Stimulated activated CD4-positive, alpha-beta T cell treated with anti-CD3 and anti-CD28 coated beads, Interleukin-4, amount 100 ng/mL, for 4 hours (primary cell): ENCODE measurements around the gene TMEM248.
A peak's percentile ranks its signal among the peaks of the same experiment; 100 is the strongest.
"Not testable (repeated sequence)": the region's sequence is repeated elsewhere in the genome, so short reads cannot be mapped to it uniquely, and the experiment has no call there.

Source experiments
- DNase-seq, 2 experiments: peaks; one replicate each; pipeline ENCODE4 v3.0.0-alpha.2; 2020

Gene TMEM248

DNA sequence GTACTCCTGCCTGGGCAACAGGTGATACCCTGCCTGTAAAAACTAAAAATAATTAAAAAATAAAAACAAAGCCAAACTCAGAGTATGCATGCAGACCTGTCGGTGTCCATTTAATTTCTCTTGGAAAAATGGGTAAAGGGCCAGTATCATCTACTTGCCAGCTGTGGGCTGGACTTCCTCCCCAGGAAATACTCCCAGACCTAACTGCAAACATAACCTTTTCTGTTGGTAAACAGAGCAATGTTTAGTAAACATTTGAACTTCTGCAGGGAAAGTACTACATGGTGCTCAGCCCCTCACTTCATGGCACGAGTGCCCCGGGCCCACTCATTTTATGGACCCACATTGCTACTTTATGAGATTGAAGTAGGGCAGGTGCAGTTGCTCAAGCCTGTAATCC, 10.2 kb upstream of the TMEM248 start:
- no peak for DNase-seq

DNA sequence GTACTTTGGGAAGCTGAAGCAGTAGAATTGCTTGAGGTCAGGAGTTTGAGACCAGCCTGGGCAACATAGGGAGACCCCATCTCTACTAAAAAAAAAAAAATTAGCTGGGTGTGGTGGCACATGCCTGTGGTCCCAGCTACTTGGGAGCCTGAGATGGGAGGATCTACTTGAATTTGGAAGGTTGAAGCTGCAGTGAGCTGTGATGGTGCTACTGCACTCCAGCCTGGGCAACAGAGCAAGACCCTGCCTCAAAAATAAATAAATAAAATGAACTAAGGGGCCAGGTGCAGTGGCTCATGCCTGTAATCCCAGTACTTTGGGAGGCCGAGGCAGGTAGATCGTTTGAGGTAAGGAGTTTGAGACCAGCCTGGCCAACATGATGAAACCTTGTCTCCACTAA, 9.8 kb upstream of the TMEM248 start:
- DNase-seq, result not testable (repeated sequence)

DNA sequence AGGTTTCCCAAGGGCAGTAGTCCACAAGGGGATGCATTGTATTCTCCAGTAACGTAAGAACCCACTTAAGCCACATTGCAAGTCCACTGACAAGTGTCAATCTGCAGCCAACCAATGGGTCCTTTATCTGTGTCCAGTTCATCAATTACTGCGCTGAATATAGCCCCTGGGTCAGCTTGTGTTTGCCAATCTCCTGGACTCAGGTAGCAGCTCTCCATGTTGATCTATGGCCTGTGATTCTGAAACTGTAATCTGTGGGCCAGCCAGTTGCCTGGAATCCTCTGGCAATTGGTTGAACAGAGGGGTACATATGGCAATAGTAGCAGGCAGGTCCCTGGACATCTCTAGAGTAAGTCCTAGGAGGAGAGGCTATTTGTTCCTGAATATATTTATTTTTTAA, 8.8 kb upstream of the TMEM248 start:
- DNase-seq, result no peak

DNA sequence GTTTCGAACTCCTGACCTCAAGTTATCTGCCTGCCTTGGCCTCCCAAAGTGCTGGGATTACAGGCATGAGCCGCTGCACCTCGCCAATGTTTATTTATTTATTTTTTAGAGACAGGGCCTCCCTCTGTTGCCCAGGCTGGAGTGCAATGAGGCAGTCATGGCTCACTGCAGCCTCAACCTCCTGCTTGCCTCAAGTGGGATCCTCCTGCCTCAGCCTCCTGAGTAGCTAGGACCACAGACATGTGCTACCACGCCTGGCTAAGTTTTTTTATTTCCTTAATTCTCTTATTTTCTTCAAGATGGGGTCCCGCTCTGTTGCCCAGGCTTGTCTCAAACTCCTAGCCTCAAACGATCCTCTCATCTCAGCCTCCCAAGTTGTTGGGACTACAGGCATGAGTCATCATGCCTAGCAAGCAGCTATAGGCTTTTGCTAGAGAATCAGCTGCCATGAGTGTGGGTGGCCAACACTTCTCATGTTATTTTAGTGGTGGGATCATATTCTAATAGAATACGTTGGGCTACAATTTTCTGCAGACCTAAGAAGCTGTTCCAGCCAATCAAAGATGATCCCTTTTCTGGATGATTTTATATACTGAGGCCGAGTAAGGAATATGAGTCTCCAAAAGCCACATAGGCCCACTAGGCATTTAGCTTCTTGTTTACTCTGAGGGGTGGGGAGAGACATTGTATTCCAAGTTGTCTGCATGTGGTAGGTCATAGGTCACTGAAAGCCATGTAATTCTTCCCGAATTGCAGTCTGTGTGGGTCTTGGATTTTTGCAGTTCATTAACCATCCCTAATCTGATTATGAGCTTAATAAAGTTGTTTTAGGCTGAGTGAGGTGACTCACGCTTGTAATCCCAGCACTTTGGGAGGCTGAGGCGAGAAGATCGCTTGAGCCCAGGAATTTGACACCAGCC, 7.6 kb upstream of the TMEM248 start:
- DNase-seq, result no peak

DNA sequence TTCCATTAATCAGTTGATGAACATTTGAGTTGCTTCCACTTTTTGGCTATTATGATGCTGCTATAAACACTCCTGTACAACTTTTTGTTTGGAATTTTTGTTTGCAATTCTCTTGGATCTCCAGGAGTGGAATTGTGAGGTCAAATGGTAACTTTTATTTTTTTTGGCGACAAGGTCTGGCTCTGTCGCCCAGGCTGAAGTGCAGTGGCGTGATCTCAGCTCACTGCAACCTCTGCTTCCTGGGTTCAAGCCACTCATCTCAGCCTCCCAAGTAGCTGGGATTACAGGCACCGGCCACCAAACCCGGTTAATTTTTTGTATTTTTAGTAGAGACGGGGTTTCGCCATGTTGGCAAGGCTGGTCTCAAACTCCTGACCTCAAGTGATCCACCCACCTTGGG, 3.1 kb upstream of the TMEM248 start:
- not testable (repeated sequence) for DNase-seq

DNA sequence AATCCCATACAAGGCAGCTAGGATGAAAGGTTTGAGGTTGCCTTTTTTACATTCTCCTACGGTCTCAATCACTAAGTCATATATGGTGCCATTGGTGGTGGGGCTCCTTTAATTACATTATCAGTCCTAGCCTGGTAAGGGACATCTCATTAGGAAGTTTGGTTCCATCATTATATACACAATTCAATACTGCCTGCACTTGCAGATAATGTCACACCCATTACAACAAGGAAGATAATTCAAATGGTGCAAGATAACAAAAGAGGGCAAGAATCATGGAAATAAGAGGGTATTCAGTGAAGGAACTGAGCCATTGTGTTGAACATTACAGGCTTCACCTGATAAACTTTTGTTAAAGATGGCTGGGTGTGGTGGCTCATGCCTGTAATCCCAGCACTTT, 1.7 kb upstream of the TMEM248 start:
- DNase-seq, result no peak

DNA sequence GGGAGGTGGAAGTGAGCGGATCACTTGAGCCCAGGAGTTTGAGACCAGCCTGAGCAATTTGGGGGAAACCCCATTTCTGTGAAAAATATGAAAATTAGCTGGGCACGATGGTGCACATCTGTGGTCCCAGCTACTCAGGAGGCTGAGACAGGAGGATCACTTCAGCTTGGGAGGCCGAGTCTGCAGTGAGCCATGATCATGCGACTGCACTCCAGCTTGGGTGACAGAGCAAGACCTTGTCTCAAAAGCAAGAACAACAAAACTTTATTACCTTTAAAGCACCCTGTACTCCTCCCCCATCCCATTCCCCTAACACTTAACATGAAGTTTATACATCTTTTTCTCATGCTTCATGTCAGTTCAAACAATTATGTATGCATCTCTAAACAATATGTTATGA, 1.3 kb upstream of the TMEM248 start:
- no peak for DNase-seq

DNA sequence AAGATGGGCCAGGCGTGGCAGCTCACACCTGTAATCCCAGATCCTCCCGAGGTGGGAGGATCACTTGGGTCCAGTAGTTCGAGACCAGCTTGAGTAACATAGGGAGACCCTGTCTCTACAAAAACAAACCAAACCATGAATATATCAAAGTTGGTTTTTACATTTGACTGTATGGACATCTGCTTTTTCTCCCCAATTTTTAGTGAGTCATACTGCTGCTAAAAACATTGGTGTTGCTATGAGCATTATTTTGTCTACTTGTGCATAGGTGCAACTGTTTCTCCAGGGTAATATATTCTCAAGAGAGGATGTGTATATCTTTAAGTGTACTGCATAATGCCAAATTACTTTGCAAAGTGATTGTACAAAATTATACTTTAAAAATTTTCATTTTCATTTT, 769 bp upstream of the TMEM248 start:
- DNase-seq, result no peak

DNA sequence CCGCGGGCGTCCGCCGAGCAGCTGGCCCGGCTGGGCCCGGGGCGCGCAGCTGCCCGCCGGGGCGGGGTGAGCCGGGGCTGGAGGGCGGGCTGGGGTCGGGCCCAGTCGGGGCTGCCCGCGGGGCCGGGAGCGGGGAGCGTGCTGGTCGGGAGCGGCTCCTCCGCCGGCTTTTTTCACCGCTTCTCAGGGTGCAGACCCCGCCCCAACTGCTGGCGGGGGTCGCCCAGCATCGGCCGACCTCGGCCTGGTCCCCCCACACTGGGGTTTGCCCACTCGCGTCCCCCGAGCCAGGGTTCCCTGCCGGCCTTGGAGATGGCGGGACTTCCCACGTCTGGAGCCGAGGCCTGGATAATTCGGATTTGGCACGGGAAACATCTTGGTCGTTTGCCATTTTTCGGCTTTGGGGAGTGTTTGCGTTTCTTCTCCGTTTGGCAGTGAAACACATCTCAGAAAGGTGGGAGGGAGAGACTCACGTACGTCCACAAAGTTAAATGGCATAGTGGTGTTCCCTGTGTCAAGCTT, 432 bp downstream of the TMEM248 start:
- no peak for DNase-seq

DNA sequence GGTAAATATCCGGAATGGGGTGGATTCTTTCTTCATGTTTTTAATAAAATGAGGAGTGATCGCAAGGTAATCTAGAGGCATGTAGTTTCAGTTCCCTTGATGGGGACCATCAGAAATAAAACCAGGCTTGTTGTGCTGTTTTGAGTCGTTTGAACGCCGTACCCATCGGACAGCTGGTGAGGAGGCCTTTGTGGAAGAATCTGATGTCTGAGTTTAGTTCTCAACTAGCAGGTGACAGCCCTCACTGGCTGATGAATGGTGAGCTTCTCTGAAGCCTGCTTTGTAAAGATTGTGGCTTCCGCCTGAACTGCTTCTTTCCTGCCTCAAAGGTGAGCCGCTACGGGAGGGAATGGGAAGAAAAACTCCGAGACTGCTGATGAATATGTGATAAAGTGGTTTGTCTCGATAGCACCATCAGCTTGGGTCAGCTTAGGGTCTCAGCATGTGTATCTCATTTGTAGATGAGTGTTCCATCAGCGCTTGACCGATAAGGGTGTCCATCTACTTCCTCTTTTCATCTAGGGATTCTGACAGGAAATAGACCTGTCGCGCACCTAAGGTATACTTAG, 977 bp downstream of the TMEM248 start:
- DNase-seq, result peak; percentile 5 to 8

DNA sequence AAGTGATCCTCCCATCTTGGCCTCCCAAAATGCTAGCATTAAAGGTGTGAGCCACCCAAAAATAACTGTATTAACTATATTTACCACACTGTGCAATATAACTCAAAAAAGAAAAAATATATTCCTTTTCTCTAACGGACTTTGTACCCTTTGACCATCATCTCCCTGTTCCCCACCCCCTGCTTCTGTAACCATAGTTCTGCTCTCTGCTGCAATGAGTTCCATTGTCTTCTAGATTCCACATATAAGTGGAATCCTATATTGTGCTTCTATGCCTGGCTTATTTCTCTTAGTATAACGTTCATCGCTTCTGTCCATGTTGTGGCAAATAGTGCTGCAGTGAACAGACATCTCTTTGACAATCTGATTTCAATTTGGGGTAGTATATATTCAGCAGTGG, 4.2 kb downstream of the TMEM248 start:
- DNase-seq, result no peak

DNA sequence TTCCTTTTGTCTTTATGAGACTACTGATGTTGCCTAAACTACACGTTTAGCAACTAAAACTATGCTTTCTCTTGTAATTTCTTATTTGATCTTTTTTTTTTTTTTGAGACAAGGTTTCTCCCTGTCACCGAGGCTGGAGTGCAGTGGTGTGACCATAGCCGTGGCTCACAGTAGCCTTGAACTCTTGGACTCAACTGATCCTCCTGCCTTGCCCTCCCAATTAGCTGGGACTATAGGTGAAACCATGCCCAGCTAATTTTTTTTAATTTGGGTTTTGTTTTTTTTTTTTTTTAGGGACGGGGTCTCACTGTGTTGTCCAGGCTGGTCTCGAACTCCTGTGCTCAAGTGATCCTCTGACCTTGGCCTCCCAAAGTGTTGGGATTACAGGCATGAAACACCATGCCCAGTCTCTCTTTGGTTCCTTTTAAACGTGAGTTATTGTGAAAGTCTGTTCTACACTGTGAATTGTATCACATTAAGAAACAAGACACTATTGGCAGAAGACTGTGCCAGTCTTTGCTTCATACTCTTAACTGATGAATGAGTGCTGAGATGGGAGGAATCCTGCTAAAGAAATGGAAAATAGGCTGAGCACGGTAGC, 6.4 kb downstream of the TMEM248 start:
- no peak for DNase-seq

DNA sequence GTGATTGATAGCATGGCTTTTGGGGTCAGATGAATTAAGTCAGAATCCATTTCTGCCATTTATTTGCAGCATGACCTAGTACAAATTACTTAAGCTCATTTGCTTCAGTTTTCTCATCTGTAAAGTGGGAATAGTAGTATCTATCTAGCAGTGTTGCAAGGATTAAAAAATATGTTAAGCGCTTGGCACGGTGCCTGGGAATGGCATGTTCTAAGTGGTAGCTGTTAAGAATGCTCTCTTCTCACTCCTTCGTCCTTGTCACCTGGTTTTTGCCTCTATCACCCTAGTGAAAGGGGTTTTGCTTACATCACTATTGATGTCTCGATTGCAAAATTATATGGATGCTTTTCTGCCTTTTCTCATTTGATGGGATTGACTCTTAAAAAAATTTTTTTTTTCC, 7.4 kb downstream of the TMEM248 start:
- DNase-seq, result no peak

DNA sequence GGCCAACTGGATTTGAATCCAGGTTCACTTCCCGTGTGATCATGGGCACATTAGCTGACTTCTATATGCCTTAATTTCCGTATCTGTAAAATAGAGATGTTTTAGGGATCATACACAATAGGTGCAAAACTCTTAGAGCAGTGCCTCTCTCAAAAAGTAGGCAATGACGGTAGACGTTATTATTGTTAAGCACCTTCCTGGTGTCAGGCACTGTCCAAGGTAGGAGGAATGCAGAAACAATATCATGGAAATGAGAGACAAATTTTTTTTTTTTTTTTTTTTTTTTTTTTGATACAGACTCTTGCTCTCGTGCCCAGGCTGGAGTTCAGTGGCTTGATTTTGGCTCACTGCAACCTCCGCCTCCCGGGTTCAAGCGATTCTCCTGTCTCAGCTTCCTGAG, 8.1 kb downstream of the TMEM248 start:
- no peak for DNase-seq

DNA sequence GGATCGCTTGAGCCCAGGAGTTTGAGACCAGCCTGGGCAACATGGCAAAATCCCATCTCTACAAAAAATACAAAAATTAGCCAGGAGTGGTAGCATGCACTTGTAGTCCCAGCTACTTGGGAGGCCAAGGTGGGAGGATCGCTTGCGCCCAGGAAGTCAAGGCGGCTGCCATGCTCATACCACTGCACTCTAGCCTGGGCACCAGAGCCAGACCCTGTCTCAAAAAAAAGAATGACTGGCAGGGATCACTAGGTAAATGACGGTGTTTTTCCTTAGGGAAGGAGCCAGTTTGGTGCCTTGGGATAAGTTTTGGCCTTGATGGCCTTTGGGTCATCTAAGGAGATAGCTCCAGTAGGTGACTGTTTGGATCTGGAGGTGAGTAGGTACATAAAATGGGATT, 8.9 kb downstream of the TMEM248 start:
- no peak for DNase-seq

DNA sequence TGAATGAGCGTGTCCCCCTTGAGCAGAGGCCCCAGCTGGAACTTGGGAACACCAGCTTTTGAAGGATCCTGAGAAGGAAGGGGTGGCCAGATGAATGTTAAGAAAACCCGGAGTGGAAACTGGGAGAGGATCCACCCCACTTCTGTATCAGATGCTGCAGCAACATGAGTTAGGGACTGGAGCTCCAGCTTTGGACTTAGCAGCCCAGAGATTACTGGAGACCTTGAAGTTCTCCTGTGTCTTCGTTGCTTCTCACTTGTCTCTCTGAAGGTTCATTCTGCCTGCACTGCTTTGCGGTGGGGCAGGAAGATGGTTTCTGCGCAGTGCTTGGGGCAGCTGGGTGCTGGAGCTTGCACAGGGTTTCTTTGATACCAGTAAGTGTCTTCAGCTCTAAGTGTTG, 9.3 kb downstream of the TMEM248 start:
- no peak for DNase-seq

DNA sequence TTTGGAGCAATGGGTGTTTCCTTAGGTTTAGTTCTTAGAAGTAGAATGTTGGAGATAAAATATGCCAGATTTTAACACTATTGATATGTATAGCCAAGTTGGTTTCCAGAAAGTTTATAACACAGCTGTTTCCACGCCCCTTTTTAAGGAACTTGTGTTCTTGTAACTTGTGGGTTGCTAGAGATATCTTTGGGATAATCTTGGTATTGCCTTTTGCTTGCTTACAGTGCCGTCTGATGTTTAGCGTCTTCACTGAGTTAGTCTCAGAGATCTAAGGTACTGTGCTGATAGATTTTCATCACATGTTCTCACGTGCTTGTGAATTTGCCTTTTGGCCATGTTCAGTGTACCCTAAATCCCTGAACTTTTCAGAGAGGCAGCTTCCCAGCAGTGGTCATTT, 12.4 kb downstream of the TMEM248 start:
- DNase-seq, result no peak

DNA sequence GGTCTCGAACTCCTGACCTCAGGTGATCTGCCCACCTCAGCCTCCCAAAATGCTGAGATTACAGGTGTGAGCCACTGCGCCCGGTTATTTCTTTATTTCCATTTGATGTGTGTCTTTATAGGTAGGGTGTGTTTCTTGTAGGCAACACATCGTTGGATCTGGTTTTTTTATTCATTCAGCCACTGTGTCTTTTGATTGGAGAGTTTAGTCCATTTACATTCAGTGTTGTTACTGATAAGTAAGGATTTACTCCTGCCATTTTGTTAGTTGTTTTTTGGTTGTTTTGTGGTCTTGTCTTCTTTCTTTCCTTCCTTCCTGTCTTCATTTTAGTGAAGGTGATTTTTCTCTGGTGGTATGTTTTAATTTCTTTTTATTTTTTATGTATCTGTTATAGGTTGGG, 16.9 kb downstream of the TMEM248 start:
- DNase-seq, result no peak

DNA sequence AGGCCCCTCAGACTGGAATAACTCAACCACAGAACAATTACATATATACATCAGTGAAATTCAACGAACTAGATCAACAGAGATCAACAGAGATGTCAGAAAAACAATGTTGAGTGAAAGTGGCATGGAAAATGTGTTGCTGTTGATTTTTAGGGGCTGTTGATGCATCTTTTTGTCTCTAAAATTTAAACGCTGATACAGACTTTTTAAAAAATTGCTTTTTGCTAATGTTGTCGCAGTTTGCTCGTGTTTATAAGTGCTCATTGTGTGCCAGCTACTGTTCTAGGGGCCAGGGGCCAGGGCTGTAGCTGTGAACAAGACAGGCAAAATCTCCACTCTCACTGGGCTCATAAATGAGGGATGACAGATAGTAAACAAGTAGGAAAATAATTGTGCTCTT, 18.3 kb downstream of the TMEM248 start:
- DNase-seq, result no peak

DNA sequence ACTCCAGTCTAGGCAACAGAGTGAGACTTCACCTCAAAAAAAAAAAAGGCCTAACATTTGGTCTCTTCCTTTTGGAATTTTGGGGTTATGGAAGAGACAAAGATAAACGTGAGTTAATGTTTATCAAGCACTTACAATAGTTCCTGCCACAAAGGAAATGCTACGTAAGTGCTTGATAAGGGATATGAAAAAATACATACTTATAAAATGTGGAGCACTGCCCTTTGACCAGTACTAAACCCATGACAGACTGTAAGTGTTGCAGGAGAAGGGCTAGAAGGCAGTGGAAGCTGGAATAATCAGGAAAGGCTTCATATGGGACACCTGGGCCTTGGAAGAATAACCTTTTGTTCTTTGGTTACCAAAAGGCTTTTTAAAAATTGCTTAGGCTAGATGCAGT, 25.5 kb downstream of the TMEM248 start:
- DNase-seq, result no peak

DNA sequence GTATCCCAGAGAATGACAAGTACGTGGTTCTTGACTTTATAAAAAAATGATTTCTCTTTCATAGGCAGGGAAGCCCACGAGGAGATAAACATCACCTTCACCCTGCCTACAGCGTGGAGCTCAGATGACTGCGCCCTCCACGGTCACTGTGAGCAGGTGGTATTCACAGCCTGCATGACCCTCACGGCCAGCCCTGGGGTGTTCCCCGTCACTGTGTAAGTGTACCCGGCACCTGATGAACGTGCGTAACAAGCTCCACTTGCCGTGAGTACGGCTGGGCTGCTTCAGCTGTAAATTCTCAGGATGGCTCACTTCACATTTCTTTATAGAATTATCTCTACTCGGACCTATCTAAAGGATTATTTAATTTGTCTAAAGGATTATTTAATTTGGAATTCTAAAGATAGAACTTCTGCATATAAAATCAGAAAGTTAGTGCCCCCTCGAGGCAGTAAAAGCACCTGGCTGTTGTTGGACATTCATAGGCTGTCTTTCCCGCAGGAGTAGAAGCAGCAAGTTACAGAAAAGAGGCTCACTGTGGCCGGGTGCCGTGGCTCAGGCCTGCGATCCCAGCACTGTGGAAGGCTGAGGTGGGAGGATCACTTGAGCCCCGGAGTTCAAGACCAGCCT, 27.6 kb downstream of the TMEM248 start:
- DNase-seq, result no peak

DNA sequence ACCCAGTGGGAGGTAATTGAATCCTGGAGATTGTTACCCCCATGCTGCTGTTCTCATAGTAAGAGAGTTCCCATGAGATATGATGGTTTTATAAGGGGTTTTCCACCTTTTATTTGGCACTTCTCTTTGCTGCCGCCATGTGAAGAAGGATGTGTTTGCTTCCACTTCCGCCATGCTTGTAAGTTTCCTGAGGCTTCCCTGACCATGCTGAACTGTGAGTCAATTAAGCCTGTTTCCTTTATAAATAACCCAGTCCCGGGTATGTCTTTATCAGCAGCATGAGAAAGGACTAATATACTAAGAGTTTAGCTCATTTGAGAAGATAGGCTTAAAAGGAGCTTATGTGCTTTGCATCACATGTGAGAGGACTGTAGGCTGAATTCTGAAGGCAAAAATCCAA, 29.3 kb downstream of the TMEM248 start:
- DNase-seq, result no peak

DNA sequence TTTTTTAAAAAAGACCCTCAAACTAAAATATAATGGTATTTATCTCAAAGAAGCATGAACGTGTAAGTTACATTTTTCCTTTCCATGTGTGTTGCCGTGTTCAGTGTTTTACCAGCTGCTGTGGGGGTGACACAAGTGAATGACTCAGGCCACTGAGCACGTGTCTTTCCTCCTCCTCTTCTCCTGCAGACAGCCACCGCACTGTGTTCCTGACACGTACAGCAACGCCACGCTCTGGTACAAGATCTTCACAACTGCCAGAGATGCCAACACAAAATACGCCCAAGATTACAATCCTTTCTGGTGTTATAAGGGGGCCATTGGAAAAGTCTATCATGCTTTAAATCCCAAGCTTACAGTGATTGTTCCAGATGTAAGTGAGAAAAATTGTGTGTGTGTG, 29.7 kb downstream of the TMEM248 start:
- no peak for DNase-seq
